ENCODE results near the gene GK2.

The GK2 gene

GRCh38 chr4:79421483-79421882, 13.5 kb upstream of the GK2 start:
- no peaks in the 10 kb centered on the region for H3K79me2 ChIP-seq (ENCODE audit: insufficient read depth, low read length)
- H3K27me3 ChIP-seq (ENCODE audit: low read length): no peaks in the 10 kb centered on the region
- no peak overlapping the region for H3K27ac ChIP-seq (ENCODE audit: low read depth, low read length)
- H3K9me3 ChIP-seq (ENCODE audit: insufficient read depth, low read length): no peaks in the 10 kb centered on the region
- H4K20me1 ChIP-seq (ENCODE audit: low read depth, low read length): no peaks in the 10 kb centered on the region
- H3F3A ChIP-seq (ENCODE audit: insufficient read depth): no peaks in the 10 kb centered on the region
- H2AFZ ChIP-seq (ENCODE audit: low read depth, low read length, severe bottlenecking): no peak overlapping the region
- H3K4me3 ChIP-seq (ENCODE audit: insufficient read depth, low read length, poor library complexity, severe bottlenecking): no peak overlapping the region
- no peaks in the 10 kb centered on the region for H3K36me3 ChIP-seq (ENCODE audit: low read length)
- no peaks in the 10 kb centered on the region for H3K9me2 ChIP-seq (replicated peaks; ENCODE audit: insufficient read depth, low read length)
- H3K9ac ChIP-seq (ENCODE audit: low read length): no peak overlapping the region
- no peak for TF ChIP-seq EZH2phosphoT487 (conservative IDR thresholded peaks at IDR 0.05; ENCODE audit: low read length)
- TF ChIP-seq, protein P1, sequence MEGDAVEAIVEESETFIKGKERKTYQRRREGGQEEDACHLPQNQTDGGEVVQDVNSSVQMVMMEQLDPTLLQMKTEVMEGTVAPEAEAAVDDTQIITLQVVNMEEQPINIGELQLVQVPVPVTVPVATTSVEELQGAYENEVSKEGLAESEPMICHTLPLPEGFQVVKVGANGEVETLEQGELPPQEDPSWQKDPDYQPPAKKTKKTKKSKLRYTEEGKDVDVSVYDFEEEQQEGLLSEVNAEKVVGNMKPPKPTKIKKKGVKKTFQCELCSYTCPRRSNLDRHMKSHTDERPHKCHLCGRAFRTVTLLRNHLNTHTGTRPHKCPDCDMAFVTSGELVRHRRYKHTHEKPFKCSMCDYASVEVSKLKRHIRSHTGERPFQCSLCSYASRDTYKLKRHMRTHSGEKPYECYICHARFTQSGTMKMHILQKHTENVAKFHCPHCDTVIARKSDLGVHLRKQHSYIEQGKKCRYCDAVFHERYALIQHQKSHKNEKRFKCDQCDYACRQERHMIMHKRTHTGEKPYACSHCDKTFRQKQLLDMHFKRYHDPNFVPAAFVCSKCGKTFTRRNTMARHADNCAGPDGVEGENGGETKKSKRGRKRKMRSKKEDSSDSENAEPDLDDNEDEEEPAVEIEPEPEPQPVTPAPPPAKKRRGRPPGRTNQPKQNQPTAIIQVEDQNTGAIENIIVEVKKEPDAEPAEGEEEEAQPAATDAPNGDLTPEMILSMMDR (IDR thresholded peaks at IDR 0.05; ENCODE audit: insufficient read depth, low read length, poor library complexity, severe bottlenecking): no peak
- no peak overlapping the region for H3K4me2 ChIP-seq (ENCODE audit: low read depth, low read length, poor library complexity, severe bottlenecking)

DNA sequence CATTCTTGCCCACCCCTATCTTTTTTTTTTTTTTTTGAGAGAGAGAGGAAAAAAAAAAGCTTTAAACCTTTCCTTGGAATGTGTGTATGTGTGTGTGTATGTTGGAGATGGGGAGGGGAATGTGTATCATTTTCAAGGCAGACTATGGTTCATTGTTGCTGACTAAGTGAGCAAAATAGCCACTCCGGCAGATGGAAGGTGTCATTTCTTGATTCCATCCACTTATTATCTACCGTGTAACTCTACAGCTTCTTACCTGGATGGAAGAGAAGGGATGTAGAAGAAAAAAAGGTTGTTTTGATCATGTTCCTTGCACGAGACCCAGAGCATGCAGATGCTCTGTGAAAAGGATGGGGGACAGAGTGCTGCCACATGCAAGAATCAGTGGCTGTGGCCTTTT, 5.9 kb upstream of the GK2 start:
- Histone ChIP-seq H3K4me2 (ENCODE audit: low read depth, low read length, poor library complexity, severe bottlenecking) (no peak overlapping the region), H2AFZ (ENCODE audit: low read depth, low read length, severe bottlenecking) (no peak overlapping the region), H3K9me3 (ENCODE audit: insufficient read depth, low read length) (no peaks in the 10 kb centered on the region), H4K20me1 (ENCODE audit: low read depth, low read length) (no peaks in the 10 kb centered on the region), H3K27ac (ENCODE audit: low read depth, low read length) (no peak overlapping the region), H3K9me2 (replicated peaks; ENCODE audit: insufficient read depth, low read length) (no peaks in the 10 kb centered on the region), H3K79me2 (ENCODE audit: insufficient read depth, low read length) (no peaks in the 10 kb centered on the region), H3K4me3 (ENCODE audit: insufficient read depth, low read length, poor library complexity, severe bottlenecking) (no peak overlapping the region), H3F3A (ENCODE audit: insufficient read depth) (no peaks in the 10 kb centered on the region), H3K27me3 (ENCODE audit: low read length) (no peaks in the 10 kb centered on the region), H3K36me3 (ENCODE audit: low read length) (no peaks in the 10 kb centered on the region), H3K9ac (ENCODE audit: low read length) (no peak overlapping the region)
- TF ChIP-seq EZH2phosphoT487 (conservative IDR thresholded peaks at IDR 0.05; ENCODE audit: low read length): no peak
- TF ChIP-seq, protein P1 (IDR thresholded peaks at IDR 0.05; ENCODE audit: insufficient read depth, low read length, poor library complexity, severe bottlenecking): no peak

DNA sequence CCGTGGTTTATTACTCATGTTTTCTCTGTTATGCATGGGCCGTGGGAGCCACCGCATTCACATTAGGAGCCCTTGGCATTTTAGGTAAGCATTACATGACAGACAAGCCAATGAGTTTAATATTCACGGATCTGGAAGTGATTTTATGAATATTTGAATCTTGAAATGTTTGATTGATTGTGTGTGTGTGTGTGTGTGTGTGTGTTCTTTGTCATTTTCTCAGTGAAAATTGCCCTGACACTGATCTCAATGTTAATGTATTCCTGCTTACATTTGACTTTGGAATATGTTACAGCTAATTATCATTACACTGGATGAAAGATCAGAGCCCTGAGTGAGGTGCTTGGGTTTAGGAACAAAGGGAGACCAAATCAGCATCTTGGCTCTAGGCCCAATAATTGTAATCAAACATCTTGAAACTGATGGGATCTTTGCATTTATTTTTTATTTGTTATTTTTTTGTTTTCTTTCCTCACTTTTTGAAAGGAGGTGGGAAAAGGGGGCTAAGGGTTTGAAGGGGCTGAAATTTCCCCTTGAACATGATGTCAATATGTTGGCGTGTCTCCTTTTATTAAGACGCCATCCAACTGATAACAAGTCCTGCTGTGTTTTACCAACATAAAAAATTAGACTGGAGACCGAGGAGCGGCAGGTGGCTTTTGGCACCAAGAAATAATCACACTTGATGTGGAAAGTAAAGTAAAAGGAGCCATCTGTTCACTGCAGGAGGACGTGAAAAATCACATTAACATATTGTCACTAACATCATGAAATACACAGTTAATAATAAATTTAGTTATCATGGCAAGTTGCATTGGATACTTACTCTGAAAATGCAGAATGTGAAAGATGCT, 5.2 kb upstream of the GK2 start:
- no peaks in the 10 kb centered on the region for H3F3A ChIP-seq (ENCODE audit: insufficient read depth)
- no peak overlapping the region for H3K27ac ChIP-seq (ENCODE audit: low read depth, low read length)
- H3K79me2 ChIP-seq (ENCODE audit: insufficient read depth, low read length): no peaks in the 10 kb centered on the region

More for the DNA sequence above, 5.2 kb upstream of the GK2 start:
- TF ChIP-seq, protein P1 (IDR thresholded peaks at IDR 0.05; ENCODE audit: insufficient read depth, low read length, poor library complexity, severe bottlenecking): no peak
- no peak for TF ChIP-seq EZH2phosphoT487 (conservative IDR thresholded peaks at IDR 0.05; ENCODE audit: low read length)
- no peaks in the 10 kb centered on the region for H3K27me3 ChIP-seq (ENCODE audit: low read length)
- no peaks in the 10 kb centered on the region for H3K36me3 ChIP-seq (ENCODE audit: low read length)
- no peak overlapping the region for H3K9ac ChIP-seq (ENCODE audit: low read length)
- no peak overlapping the region for H3K4me2 ChIP-seq (ENCODE audit: low read depth, low read length, poor library complexity, severe bottlenecking)
- H3K9me3 ChIP-seq (ENCODE audit: insufficient read depth, low read length): no peaks in the 10 kb centered on the region
- H2AFZ ChIP-seq (ENCODE audit: low read depth, low read length, severe bottlenecking): no peak overlapping the region
- H3K4me3 ChIP-seq (ENCODE audit: insufficient read depth, low read length, poor library complexity, severe bottlenecking): no peak overlapping the region
- H3K9me2 ChIP-seq (replicated peaks; ENCODE audit: insufficient read depth, low read length): no peaks in the 10 kb centered on the region
- H4K20me1 ChIP-seq (ENCODE audit: low read depth, low read length): no peaks in the 10 kb centered on the region
